Fibroblast of pulmonary artery (primary cell): Measurements from ENCODE around the gene FAM120B.
"Not testable (repeated sequence)": the region's sequence is repeated elsewhere in the genome, so short reads cannot be mapped to it uniquely, and the experiment has no call there.

ENCODE experiments used
- DNase-seq: peaks from one replicate; pipeline ENCODE4 v3.0.0-alpha.2; 2010; ENCODE audit warnings: low read depth
- H3K4me3 ChIP-seq: replicated peaks from 2 replicates; pipeline ENCODE4 v1.5.1; 2011; ENCODE audit warnings: low read depth, mild to moderate bottlenecking, control low read depth, low read length, moderate library complexity
- TF ChIP-seq, protein P1 (sequence below): IDR thresholded peaks from 2 replicates; pipeline ENCODE4 v1.5.1; 2011; ENCODE audit warnings: mild to moderate bottlenecking, control low read depth, low read length, inconsistent platforms; ENCODE audit errors: missing control alignments

FAM120B gene

DNA sequence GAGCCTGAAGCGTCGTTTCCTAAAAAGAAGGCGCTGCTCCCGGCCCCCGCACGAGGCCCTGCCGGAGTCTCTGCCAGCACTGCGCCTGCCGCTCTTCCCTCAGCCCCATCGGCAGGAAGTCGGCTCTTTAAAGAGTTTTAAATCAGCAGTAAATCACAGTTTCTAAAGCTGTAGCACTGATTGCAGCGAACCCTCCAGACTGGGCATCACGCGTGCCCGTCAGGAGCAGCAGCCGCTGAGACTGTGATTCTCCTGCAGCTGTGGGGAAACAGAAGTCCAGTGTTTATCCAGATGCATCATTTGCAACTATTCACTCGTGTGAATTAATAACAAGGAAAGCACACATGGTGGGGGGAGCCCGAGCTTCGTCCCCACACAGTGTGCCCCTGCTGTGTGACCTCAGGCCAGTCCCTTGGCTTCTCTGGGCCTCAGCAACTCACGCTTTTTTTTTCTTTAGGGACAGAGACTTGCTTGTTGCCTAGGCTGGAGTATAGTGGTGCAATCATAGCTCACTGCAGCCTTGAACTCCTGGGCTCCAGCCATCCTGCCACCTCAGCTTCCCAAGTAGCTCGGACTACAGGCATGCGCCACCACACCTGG lies 44.0 kb upstream of the FAM120B start:
- no peak for DNase-seq
- TF ChIP-seq, protein P1, sequence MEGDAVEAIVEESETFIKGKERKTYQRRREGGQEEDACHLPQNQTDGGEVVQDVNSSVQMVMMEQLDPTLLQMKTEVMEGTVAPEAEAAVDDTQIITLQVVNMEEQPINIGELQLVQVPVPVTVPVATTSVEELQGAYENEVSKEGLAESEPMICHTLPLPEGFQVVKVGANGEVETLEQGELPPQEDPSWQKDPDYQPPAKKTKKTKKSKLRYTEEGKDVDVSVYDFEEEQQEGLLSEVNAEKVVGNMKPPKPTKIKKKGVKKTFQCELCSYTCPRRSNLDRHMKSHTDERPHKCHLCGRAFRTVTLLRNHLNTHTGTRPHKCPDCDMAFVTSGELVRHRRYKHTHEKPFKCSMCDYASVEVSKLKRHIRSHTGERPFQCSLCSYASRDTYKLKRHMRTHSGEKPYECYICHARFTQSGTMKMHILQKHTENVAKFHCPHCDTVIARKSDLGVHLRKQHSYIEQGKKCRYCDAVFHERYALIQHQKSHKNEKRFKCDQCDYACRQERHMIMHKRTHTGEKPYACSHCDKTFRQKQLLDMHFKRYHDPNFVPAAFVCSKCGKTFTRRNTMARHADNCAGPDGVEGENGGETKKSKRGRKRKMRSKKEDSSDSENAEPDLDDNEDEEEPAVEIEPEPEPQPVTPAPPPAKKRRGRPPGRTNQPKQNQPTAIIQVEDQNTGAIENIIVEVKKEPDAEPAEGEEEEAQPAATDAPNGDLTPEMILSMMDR: no peak
- H3K4me3 ChIP-seq: no peak overlapping the region

DNA sequence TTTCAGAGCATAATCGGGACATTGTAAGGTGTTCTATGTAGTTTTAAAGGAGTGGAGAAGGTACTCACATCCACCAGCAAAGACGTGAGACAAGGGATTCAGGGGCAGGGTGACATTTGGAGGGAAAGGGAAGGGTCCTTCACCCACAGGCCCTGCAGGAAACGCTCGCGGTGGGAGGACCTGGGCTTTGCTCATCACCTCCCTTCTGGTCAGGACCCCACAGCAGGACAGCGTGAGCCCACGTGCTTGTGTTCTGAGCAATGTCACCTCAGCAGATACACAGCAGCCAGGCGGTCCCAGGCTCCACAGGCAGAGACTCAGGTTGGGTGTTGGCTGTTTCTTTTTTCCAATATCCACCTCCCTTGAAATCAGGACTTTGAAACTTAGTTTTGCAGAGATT lies 43.1 kb upstream of the FAM120B start:
- TF ChIP-seq, protein P1: no peak
- H3K4me3 ChIP-seq: no peak overlapping the region
- no peak for DNase-seq

DNA sequence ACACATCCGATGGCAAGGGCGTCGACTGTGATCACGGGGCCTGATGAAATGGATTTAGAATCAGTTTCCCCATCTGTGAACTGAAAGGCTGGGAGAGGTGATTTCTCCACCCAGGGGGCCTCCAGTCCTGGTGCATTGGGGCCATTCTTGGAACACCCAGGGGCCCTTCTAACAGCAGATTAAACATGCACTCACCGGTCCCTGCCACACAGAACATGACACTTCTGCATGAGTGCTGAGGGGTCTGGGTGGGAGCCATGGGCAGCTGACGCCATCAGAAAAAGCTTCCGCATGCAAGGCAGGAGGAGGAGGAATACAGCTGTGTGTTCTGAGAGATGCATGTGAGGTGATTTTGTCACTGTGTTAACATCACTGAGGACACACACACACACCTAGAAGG lies 42.5 kb upstream of the FAM120B start:
- DNase-seq: no peak
- no peak overlapping the region for H3K4me3 ChIP-seq
- TF ChIP-seq, protein P1: no peak

DNA sequence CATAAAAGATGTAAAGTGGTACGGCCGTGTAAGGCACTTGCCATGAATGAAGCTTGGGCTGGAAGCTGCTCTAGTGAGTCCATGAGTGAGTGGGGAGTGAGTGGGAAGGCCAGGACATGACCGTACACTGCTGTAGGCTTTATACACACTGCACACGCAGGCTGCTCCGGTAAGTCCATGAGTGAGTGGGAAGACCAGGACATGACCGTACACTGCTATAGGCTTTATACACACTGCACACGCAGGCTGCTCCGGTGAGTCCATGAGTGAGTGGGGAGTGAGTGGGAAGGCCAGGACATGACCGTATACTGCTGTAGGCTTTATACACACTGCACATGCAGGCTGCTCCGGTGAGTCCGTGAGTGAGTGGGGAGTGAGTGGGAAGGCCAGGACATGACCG lies 41.9 kb upstream of the FAM120B start:
- not testable (repeated sequence) for DNase-seq, H3K4me3 ChIP-seq

DNA sequence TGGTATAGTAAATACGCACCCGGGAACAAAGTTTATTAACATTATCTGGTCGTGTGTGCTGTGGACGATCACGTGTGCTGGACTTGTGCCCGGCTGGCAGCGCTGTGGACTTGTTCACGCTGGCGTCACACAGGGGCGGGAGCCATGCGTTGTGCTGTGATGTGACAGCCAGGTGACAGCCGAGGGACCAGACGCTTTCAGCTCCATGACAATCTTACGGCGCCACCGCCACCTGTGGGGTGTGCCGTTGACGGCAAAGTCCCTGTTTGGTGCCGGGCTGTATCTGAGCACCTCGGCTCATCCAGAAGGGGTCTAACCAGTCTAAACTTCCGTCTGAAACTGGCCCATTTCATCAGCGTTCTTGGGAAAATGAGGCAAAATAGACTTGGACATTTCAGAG lies 40.9 kb upstream of the FAM120B start:
- TF ChIP-seq, protein P1: no peak
- no peak for DNase-seq
- H3K4me3 ChIP-seq: no peak overlapping the region

DNA sequence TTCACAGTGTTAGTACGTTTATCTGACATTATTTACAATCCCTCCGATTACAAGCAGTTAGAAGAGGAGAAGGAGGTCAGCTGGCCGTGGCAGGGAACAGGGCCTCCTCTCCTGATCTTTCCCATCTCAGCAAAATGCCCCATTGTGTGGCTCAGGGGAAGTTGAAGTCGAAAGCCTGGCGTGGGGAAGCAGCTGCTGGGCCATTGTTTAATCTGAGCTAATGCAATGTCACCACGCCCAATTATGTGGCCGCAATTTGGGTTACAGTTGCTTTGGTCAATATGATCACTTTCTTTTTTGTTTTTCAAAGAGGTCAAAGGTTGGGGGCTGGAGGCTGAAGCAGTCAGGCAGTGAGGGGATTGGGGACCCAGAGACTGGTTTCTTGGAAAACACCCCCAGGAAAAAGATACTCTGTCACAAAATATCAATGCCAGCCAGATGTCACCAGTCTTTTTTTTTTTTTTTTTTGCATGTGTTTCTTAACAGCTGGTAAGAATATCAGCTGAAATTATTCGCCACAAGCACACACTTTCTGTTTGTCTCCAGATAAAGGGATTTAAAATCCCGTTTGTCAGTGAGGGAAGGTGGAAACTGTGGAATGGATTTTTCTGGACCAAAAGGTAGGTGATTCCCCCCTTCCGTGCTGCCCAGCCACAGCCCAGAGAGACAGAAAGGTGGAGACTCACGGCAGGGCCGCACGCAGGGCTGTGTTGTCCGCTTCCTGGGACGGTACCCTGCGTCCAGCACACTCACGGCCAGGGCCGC lies 40.3 kb upstream of the FAM120B start:
- TF ChIP-seq, protein P1: no peak
- no peak for DNase-seq
- no peak overlapping the region for H3K4me3 ChIP-seq

DNA sequence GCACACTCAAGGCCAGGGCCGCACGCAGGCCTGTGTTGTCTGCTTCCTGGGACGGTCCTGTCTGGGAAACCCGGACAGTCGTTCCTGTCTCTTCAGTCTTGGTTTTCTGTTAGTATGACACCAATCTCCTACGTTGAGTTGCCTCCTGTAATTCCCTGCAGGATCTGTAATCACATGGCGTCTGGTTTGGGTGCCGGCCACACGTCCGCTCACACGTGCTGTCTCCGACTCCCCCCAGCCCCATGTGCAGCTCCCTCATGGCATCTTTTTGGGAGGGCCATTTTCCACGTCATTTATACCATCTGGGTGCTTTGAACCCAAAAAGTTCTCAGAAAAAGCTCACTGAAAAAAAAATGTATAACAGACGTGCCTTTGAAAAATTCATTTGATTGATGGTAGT lies 38.9 kb upstream of the FAM120B start:
- TF ChIP-seq, protein P1: no peak
- no peak for DNase-seq
- H3K4me3 ChIP-seq: no peak overlapping the region
